Ascending aorta (tissue), 2 donors: Measurements from ENCODE around the gene LCE5A. TPM values are rescaled to one million over a fixed set of nuclear protein-coding genes. Genes with fewer than 3 reads are reported as not detected.

Experiments used
- DNase-seq, 2 donors: peaks; one replicate each; pipeline ENCODE4 v3.0.0-alpha.2; 2019; ENCODE audit warnings: low spot score in 2 of 2
- H3K27ac ChIP-seq, 2 donors: fragments of 200-600 bp; sonication (generic); one replicate each; pipeline ENCODE4 v1.5.1; 2016 to 2017; ENCODE audit warnings: mild to moderate bottlenecking in 1 of 2
- H3K27me3 ChIP-seq: fragments of 200-600 bp; sonication (generic); one replicate; pipeline ENCODE4 v1.5.1; 2017
- H3K36me3 ChIP-seq, 2 donors: fragments of 200-600 bp; sonication (generic); one replicate each; pipeline ENCODE4 v1.5.1; 2016
- H3K4me1 ChIP-seq, 2 donors: fragments of 200-600 bp; sonication (generic); one replicate each; pipeline ENCODE4 v1.5.1; 2016 to 2017; ENCODE audit warnings: mild to moderate bottlenecking in 1 of 2
- H3K4me3 ChIP-seq, 2 donors: fragments of 200-600 bp; sonication (generic); one replicate each; pipeline ENCODE4 v1.5.1; 2016 to 2017; ENCODE audit warnings: mild to moderate bottlenecking in 1 of 2
- H3K9me3 ChIP-seq, 2 donors: fragments of 200-600 bp; sonication (generic); one replicate each; pipeline ENCODE4 v1.5.1; 2016
- intact Hi-C: fragments of 100-400 bp; cut with DNase I; formaldehyde crosslinking; loops from one replicate; pipeline ENCODE4 v1.15.1; 2023
- total RNA-seq: library from RNA; depleted of rRNA; stranded (reverse); fragments of >200 nt; gene quantifications from one replicate; pipeline ENCODE4 v1.1.0, GENCODE V29; 2016
- TF ChIP-seq, protein P1 (sequence below), 3 experiments: fragments of 200-600 bp in 2 of 3; fragments of 450-650 bp in 1 of 3; sonication (generic) in 2 of 3; IDR thresholded peaks; one replicate each; pipeline ENCODE4 v1.5.1; 2016 to 2019; ENCODE audit warnings: antibody characterized with exemption in 3 of 3, mild to moderate bottlenecking in 1 of 3, moderate library complexity in 1 of 3

Gene LCE5A
- total RNA-seq, 1 donor from 2014 or later: not detected

- DNase-seq: no peak
- no peaks in the 10 kb centered on the region for H3K36me3 ChIP-seq
- intact Hi-C loops: no loop called here
Measured at GRCh38 chr1:152533327-152533938, 22.8 kb downstream of the LCE5A start.

GRCh38 chr1:152535774-152536173 is 25.2 kb downstream of the LCE5A start:
- Histone ChIP-seq H3K27me3 (no peaks in the 10 kb centered on the region), H3K4me1 (no peaks in the 10 kb centered on the region), H3K4me3 (no peak overlapping the region), H3K27ac (no peak overlapping the region), H3K36me3 (no peaks in the 10 kb centered on the region), H3K9me3 (no peaks in the 10 kb centered on the region)
- TF ChIP-seq, protein P1, sequence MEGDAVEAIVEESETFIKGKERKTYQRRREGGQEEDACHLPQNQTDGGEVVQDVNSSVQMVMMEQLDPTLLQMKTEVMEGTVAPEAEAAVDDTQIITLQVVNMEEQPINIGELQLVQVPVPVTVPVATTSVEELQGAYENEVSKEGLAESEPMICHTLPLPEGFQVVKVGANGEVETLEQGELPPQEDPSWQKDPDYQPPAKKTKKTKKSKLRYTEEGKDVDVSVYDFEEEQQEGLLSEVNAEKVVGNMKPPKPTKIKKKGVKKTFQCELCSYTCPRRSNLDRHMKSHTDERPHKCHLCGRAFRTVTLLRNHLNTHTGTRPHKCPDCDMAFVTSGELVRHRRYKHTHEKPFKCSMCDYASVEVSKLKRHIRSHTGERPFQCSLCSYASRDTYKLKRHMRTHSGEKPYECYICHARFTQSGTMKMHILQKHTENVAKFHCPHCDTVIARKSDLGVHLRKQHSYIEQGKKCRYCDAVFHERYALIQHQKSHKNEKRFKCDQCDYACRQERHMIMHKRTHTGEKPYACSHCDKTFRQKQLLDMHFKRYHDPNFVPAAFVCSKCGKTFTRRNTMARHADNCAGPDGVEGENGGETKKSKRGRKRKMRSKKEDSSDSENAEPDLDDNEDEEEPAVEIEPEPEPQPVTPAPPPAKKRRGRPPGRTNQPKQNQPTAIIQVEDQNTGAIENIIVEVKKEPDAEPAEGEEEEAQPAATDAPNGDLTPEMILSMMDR (IDR thresholded peaks at IDR 0.05): no peak
- no peak for DNase-seq
- intact Hi-C loops: no loop called here

More at GRCh38 chr1:152533327-152533938, 22.8 kb downstream of the LCE5A start:
- Histone ChIP-seq H3K4me1 (no peaks in the 10 kb centered on the region), H3K27ac (no peak overlapping the region), H3K9me3 (no peaks in the 10 kb centered on the region), H3K4me3 (no peak overlapping the region), H3K27me3 (no peaks in the 10 kb centered on the region)
- TF ChIP-seq, protein P1 (IDR thresholded peaks at IDR 0.05): peak in 1 of 3 experiments; percentile 33

DNA sequence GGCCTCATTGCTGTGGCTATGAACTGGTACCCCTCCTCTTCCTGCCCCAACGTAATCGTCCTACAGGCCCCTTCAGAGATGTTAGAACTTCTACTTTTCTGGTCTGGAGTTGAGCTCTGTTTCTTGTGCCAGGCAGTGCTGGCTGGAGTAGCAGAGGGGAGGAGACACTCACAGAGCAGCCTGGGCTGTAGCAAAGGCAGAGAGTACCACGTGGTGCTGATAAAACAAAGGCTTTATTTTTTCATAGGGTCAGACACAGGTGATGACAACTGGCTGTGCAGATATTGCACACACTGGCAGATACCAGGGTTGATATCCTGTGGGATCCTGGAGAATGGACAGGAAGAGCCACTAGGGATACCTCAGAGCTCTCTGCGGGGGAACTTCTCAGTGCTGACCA is 26.9 kb downstream of the LCE5A start:
- H3K4me1 ChIP-seq: no peaks in the 10 kb centered on the region
- H3K4me3 ChIP-seq: no peak overlapping the region
- H3K36me3 ChIP-seq: no peaks in the 10 kb centered on the region
- TF ChIP-seq, protein P1 (IDR thresholded peaks at IDR 0.05): no peak
- no peak for DNase-seq
- intact Hi-C loops: no loop called here
- H3K27ac ChIP-seq: no peak overlapping the region
- no peaks in the 10 kb centered on the region for H3K9me3 ChIP-seq
- H3K27me3 ChIP-seq: no peaks in the 10 kb centered on the region

DNA sequence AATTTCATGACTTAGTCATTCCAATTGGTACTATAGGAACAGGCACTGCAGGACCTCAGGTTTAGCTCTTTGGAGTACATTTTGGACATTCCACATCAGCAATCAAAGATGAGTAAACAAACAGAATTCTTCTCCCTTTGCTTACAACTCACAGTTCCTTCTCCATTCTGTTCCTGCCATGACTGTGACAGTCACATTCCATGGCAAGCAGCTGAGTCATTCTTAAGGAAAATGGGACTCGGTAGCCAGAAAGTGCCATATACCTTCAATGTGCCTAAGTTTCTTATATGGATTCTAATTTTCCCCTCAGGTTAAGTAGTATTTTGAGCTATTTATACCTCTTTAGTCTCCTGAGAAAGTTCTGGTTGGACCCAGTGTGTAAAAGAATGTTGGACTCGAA is 29.3 kb downstream of the LCE5A start:
- intact Hi-C loops: no loop called here
- Histone ChIP-seq H3K4me3 (no peak overlapping the region), H3K36me3 (no peaks in the 10 kb centered on the region), H3K4me1 (no peaks in the 10 kb centered on the region), H3K9me3 (no peaks in the 10 kb centered on the region), H3K27ac (no peak overlapping the region), H3K27me3 (no peaks in the 10 kb centered on the region)
- TF ChIP-seq, protein P1 (IDR thresholded peaks at IDR 0.05): no peak
- no peak for DNase-seq

DNA sequence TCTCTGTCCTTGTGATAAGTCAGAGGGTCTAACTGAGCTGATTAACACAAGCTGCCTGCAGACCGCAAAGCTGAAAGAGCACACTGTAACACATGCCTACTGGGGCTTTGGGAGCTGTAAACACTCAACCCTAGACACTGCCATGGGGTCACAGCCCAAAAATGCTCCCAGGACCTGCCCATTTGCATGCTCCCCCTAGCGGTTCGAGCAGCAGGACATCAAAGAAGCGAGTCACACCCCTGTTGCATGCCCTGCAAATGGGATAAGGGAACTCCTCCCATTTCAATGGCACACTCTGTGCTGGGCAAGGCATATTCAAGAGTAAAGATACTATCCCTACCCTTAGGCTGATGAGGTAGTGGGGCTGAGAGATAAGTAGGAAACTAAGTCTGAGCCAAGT is 33.2 kb downstream of the LCE5A start:
- Histone ChIP-seq H3K27me3 (no peaks in the 10 kb centered on the region), H3K4me3 (no peak overlapping the region)

More for the DNA sequence above, 33.2 kb downstream of the LCE5A start:
- Histone ChIP-seq H3K4me1 (no peaks in the 10 kb centered on the region), H3K36me3 (no peaks in the 10 kb centered on the region), H3K9me3 (no peaks in the 10 kb centered on the region), H3K27ac (no peak overlapping the region)
- intact Hi-C loops: no loop called here
- TF ChIP-seq, protein P1 (IDR thresholded peaks at IDR 0.05): no peak
- no peak for DNase-seq
